Amniotic epithelial cell (primary cell): ENCODE results near the gene SDHB.
A peak's percentile ranks its signal among the peaks of the same experiment; 100 is the strongest.

ENCODE experiments used
- DNase-seq: peaks from one replicate; pipeline ENCODE4 v3.0.0-alpha.2; 2010; ENCODE audit warnings: low read depth

SDHB gene

GRCh38 chr1:16986560-16986959 lies 67.3 kb downstream of the SDHB start:
- no peak for DNase-seq

GRCh38 chr1:16986113-16986512 lies 67.7 kb downstream of the SDHB start:
- DNase-seq: no peak

- DNase-seq: peak; percentile 91
Observed at GRCh38 chr1:16984717-16985116, 69.1 kb downstream of the SDHB start.

GRCh38 chr1:16983649-16984048 lies 70.2 kb downstream of the SDHB start:
- DNase-seq: no peak

- DNase-seq: no peak
Observed at GRCh38 chr1:16982902-16983301, 70.9 kb downstream of the SDHB start.

- DNase-seq: peak; percentile 93
Observed at GRCh38 chr1:16981269-16981849, 72.5 kb downstream of the SDHB start.

GRCh38 chr1:16980473-16981268 lies 73.2 kb downstream of the SDHB start, which contains the start of gene MFAP2:
MFAP2 (minus strand) TSS chr1:16980620; CDS start chr1:16978273, 2,347 bp downstream.
- no peak for DNase-seq

GRCh38 chr1:16979475-16980327 lies 74.1 kb downstream of the SDHB start:
- no peak for DNase-seq

- peak; percentile 54 for DNase-seq
Observed at GRCh38 chr1:16978567-16979474, 75.0 kb downstream of the SDHB start.

- no peak for DNase-seq
Observed at GRCh38 chr1:16978139-16978538, 75.7 kb downstream of the SDHB start.

- DNase-seq: no peak
Observed at GRCh38 chr1:16977377-16977776, 76.5 kb downstream of the SDHB start.

- no peak for DNase-seq
Observed at GRCh38 chr1:16976966-16977365, 76.9 kb downstream of the SDHB start.

- no peak for DNase-seq
Observed at GRCh38 chr1:16975838-16976237, 78.0 kb downstream of the SDHB start.

- DNase-seq: no peak
Observed at GRCh38 chr1:16975211-16975610, 78.6 kb downstream of the SDHB start.

GRCh38 chr1:16973215-16973614 lies 80.6 kb downstream of the SDHB start:
- DNase-seq: no peak

GRCh38 chr1:16972189-16972895 lies 81.5 kb downstream of the SDHB start:
- DNase-seq: no peak

- DNase-seq: peak; percentile 54
Observed at GRCh38 chr1:16971341-16972188, 82.3 kb downstream of the SDHB start.

GRCh38 chr1:16970132-16970910 lies 83.5 kb downstream of the SDHB start:
- no peak for DNase-seq

GRCh38 chr1:16969651-16970050 lies 84.2 kb downstream of the SDHB start:
- no peak for DNase-seq
